Skeletal muscle tissue (tissue), 4 donors: ENCODE data around the gene TOB1. TPM values are rescaled to one million over a fixed set of nuclear protein-coding genes. Genes with fewer than 3 reads are reported as not detected.

Experiments used
- H3K27ac ChIP-seq: one replicate; pipeline ENCODE4 v1.7.0; 2013; ENCODE audit warnings: mild to moderate bottlenecking, low read depth, low read length, inconsistent platforms
- H3K27me3 ChIP-seq, 3 donors: one replicate each; pipeline ENCODE4 v1.7.0; 2013; ENCODE audit warnings: low read length in 3 of 3; ENCODE audit not compliant: control insufficient read depth in 3 of 3, insufficient read depth in 3 of 3
- H3K36me3 ChIP-seq, 3 donors: one replicate each; pipeline ENCODE4 v1.7.0; 2013; ENCODE audit warnings: low read length in 3 of 3; ENCODE audit not compliant: control insufficient read depth in 3 of 3, insufficient read depth in 3 of 3
- H3K4me1 ChIP-seq, 3 donors: one replicate each; pipeline ENCODE4 v1.7.0; 2013; ENCODE audit warnings: low read length in 3 of 3, mild to moderate bottlenecking in 3 of 3; ENCODE audit not compliant: control insufficient read depth in 3 of 3, insufficient read depth in 3 of 3
- H3K4me3 ChIP-seq, 3 donors: one replicate each; pipeline ENCODE4 v1.7.0; 2013; ENCODE audit warnings: low read length in 3 of 3
- H3K9ac ChIP-seq, 3 donors: one replicate each; pipeline ENCODE4 v1.7.0; 2013; ENCODE audit warnings: low read length in 3 of 3, mild to moderate bottlenecking in 3 of 3, moderate library complexity in 2 of 3, low read depth in 1 of 3
- H3K9me3 ChIP-seq, 3 donors: one replicate each; pipeline ENCODE4 v1.7.0; 2013; ENCODE audit warnings: low read length in 3 of 3; ENCODE audit not compliant: control insufficient read depth in 3 of 3
- total RNA-seq: library from RNA; depleted of rRNA; stranded (reverse); fragments of >200 nt; gene quantifications from one replicate; pipeline ENCODE4 v1.2.3, GENCODE V29; 2014
- donor health status: Osteomylitis.

The TOB1 gene
- total RNA-seq, 1 donor from 2014 or later = 27.1 TPM

DNA sequence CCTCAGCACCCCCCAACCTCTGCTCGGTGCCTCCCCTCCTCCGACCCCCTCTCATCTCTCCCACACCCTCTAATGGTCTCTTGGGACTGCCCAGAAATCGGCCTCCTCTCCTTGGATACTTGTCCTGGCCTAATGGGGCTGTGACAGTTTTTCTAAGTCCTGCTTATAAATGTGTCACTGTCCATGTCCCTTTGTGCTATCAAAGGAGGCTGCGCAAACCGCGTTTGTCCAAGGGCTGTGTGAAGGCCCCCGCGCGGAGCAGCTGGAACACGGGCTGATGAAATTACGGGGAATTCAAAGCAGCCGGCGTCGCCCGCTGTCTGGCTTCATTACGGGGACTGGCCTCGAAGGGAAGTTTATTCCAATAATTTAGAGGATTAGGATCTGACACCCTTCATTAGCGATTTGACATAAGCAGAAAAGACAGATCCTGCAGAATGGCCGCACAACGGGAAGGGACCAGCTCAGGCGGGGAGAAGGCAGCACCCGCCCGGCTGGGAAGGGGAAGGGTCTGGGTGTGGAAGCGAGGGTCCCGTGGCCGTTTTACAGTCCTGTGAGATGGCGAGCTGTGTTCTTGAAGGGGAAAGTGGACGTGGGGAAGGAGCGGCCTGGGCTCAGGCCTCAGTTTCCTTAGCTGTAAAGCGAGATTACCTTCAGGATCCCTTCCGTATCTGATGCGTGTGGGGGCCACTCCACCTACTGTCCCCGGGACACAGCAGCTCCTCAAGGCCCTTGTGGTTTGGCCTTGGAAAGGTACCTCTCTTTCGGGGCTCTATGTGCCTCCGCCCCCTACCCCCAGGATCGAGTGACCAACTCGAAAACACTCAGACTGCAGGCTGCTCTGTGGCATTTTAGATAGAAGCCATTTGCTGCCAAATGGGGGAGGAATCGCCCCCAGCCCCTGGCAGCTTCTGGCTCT is 32.4 kb downstream of the TOB1 start:
- Histone ChIP-seq H3K4me1 (peaks cover 9 to 12% (median 10%) of the 10 kb centered on the region in 3 donors), H3K9me3 (no peaks in the 10 kb centered on the region), H3K4me3 (no peak overlapping the region), H3K9ac (peak overlapping the region in 2 of 3 donors; percentile 77 to 86), H3K27me3 (peaks cover 0 to 3% (median 0%) of the 10 kb centered on the region in 3 donors), H3K27ac (no peak overlapping the region), H3K36me3 (no peaks in the 10 kb centered on the region)

DNA sequence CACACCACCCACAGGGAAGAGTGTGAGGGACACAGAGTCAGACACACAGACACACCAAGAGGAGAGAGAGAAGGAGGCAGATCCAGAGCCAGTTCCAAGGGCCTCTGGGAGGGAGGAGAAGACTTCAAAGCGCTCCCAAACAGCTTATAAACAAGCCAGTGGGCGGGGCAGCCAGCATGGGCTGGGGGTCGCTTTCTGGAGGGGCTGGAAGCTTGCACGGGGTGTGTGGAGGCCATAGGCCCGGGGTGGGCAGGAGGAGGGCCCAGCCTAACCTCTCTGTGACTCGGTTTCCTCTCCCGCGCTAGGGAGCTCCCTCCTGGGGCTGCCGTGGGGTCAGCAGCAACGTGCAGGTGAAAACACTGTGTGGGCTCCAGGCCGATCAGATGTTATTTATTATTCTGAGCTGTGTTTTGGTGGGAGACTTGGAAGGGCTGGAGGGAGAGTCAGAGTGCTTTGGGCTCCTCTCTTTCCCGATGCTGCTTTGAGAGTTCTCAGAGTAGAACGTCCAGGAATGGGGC is 33.2 kb downstream of the TOB1 start:
- Histone ChIP-seq H3K4me3 (no peak overlapping the region), H3K4me1 (peaks cover 9 to 12% (median 10%) of the 10 kb centered on the region in 3 donors), H3K36me3 (no peaks in the 10 kb centered on the region), H3K27me3 (peaks cover 0 to 3% (median 0%) of the 10 kb centered on the region in 3 donors), H3K9ac (peak overlapping the region in 1 of 3 donors; percentile 23), H3K27ac (no peak overlapping the region), H3K9me3 (no peaks in the 10 kb centered on the region)

DNA sequence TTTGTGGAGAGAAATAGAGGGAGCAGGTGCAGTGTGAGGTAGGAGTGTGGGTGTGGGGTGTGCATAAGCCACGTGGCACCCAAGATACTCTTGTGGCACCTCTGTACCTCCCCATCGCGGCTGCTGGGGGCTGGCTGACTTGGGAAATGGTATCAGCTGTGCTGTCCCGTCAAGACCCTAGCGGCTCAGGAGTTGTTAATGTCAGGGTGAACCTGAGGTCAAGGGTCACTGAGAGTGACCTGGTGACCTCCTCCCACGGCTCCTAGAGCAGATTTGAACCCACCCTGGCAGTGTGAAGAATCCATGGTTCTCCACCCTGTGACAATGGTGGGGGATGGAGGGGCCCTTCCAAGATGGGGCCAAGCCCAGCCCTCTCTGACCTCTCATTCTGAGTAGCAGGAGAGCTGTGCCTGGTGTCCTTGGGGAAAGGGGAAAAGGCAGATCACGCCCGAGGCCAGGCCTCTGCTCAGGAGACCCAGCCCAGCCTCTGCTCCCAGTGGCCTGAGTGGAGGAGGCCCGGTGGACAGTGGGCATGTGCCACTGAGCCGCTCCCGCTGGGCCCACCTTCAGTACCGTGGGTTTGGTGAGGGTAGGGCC is 33.8 kb downstream of the TOB1 start:
- peaks cover 0 to 3% (median 0%) of the 10 kb centered on the region in 3 donors for H3K27me3 ChIP-seq
- H3K4me1 ChIP-seq = peaks cover 9 to 12% (median 10%) of the 10 kb centered on the region in 3 donors
- no peaks in the 10 kb centered on the region for H3K36me3 ChIP-seq
- no peak overlapping the region for H3K27ac ChIP-seq
- H3K4me3 ChIP-seq = no peak overlapping the region
- peak overlapping the region in 1 of 3 donors; percentile 23 for H3K9ac ChIP-seq
- H3K9me3 ChIP-seq = no peaks in the 10 kb centered on the region

DNA sequence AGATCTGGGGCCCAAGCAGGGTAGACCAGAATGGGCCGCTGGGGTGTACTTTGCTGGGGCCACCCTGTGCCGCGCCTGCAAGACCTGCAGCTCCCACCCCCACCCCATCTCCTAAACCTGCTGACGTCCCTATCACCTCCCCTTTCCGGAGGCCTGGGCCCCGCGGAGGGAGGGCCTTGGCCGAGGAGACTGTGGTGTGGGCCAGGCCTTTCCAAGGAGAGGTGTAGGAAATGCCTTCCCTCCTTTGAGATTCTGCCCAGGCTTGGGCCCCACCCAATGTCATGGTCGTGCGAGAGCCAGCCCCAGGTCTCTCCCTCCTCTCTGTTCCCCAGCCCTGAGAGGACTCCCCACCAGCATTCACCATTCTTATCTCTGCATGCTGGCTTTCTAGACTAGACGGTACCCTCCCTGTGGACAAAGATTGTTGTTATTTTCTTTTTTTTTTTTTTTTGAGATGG is 34.7 kb downstream of the TOB1 start:
- Histone ChIP-seq H3K9me3 (no peaks in the 10 kb centered on the region), H3K36me3 (no peaks in the 10 kb centered on the region), H3K4me1 (peaks cover 9 to 12% (median 10%) of the 10 kb centered on the region in 3 donors), H3K4me3 (no peak overlapping the region), H3K27me3 (peaks cover 0 to 3% (median 0%) of the 10 kb centered on the region in 3 donors), H3K27ac (no peak overlapping the region), H3K9ac (no peak overlapping the region)

DNA sequence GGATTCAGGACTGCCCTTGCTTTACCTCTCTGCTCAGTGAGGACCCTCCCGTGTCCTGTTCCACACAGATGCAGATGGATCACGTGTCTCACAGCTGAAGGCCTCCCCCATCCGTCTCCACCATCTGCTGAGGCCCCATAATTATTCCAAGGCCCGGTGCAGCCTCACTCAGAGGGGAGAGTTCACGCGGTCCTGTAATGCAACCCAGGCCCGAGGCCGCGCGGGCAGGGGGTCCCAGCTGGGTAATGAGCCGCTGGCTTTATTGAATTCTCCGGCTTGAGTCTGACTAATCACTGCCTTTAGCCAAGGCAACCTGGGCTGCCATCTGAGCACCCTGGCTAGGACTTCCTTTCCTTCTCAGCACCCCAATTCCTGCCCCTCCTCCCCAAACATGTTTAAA is 35.2 kb downstream of the TOB1 start:
- peaks cover 0 to 3% (median 0%) of the 10 kb centered on the region in 3 donors for H3K27me3 ChIP-seq
- H3K4me1 ChIP-seq = peaks cover 9 to 12% (median 10%) of the 10 kb centered on the region in 3 donors
- no peaks in the 10 kb centered on the region for H3K9me3 ChIP-seq
- H3K27ac ChIP-seq = no peak overlapping the region
- no peak overlapping the region for H3K9ac ChIP-seq
- no peak overlapping the region for H3K4me3 ChIP-seq
- no peaks in the 10 kb centered on the region for H3K36me3 ChIP-seq

DNA sequence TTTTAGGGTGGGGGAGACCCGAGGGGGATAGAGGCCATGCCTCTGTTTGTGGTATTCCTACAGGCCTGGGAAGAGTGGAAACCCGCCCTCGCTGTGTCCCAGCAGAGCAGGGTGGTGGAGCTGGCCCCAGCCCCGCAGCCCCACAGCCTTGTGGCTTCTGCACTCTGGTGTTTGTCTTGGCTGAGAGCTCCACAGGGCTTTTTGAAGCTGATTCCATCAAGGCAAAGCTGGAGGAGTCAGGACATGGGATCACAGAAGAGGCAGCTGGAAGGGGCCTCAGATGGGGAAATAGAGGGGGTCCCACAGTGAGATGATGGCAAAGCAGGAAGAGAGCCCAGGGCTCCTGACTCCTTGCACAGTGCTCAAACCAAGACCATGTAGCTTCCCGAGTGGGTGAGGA is 35.8 kb downstream of the TOB1 start:
- Histone ChIP-seq H3K36me3 (no peaks in the 10 kb centered on the region), H3K9ac (no peak overlapping the region), H3K9me3 (no peaks in the 10 kb centered on the region), H3K27ac (no peak overlapping the region), H3K4me3 (no peak overlapping the region), H3K27me3 (peaks cover 0 to 3% (median 0%) of the 10 kb centered on the region in 3 donors), H3K4me1 (peaks cover 6 to 10% (median 9%) of the 10 kb centered on the region in 3 donors)

DNA sequence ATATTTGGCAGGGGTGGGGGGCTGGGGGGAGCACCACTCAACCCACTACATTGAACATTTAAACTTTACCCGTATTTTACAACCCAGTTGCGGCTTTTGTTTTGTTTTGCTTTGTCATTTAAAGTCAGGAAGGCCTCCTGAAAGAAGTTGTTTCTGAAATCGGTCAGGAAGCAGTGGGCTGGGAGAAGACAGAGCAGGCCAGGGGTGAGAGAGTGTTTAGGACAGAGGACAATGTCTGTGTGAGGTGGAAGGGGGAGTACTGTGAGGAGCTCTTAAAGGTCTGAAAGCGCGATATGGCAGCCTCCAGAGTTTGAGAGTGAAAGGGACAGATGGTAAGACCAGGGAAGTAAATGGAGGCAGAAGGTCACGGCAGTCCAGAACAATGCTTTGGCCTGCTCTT is 36.8 kb downstream of the TOB1 start:
- Histone ChIP-seq H3K4me3 (no peak overlapping the region), H3K27ac (no peak overlapping the region), H3K9ac (no peak overlapping the region), H3K9me3 (no peaks in the 10 kb centered on the region), H3K36me3 (no peaks in the 10 kb centered on the region), H3K4me1 (no peaks in the 10 kb centered on the region), H3K27me3 (no peaks in the 10 kb centered on the region)

DNA sequence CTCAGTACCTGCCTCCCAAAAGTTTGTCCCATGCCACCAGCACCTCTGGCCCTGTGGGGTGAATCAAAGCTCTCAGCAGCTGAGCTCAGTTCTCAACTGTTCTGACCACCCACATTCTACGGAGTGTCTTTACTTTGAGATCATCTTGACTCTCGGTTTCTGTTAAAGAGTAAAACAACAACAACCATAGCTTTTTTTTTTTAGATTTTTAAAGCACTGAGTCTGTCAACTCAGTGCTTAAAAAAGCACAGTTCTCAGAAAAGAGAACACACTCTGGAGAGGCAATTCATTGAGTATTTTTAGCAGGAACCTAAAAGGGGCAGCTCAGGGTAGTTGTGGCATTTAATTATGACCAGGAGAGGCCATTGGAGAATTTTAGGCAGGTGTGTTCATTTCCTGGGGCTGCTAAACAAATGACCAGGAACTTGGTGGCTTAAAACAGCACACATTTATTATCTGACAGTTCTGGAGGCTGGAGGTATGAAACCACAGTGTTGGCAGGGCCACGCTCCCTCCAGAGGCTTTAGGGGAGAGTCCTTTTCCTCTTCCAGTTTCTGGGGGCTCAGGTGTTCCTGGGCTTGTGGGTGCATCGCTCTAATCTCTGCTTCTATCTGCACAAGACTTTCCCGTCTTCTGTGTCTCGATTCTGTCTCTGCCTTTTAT is 37.5 kb downstream of the TOB1 start:
- Histone ChIP-seq H3K4me1 (no peaks in the 10 kb centered on the region), H3K27me3 (no peaks in the 10 kb centered on the region), H3K36me3 (no peaks in the 10 kb centered on the region), H3K27ac (no peak overlapping the region), H3K9me3 (no peaks in the 10 kb centered on the region), H3K4me3 (no peak overlapping the region), H3K9ac (no peak overlapping the region)

DNA sequence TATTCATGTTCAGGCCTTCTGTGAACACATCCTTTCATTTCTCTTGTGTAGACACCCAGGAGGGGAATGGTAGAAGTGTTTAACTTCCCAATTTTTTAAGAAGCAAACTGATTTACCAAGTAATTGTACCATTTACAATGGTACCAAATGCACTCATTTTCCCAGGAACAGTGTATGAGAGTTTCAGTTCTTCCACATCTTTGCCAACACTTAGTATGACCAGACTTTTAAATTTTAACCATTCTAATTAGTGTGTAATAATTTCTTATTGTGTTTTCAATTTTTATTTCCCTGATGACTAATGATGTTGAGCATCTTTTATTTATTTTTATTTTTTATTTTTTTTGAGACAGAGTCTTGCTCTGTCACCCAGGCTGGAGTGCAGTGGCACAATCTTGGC is 41.0 kb downstream of the TOB1 start:
- Histone ChIP-seq H3K4me3 (no peak overlapping the region), H3K4me1 (peaks cover 2 to 8% (median 7%) of the 10 kb centered on the region in 3 donors), H3K27me3 (no peaks in the 10 kb centered on the region), H3K27ac (no peak overlapping the region), H3K36me3 (no peaks in the 10 kb centered on the region), H3K9ac (no peak overlapping the region), H3K9me3 (no peaks in the 10 kb centered on the region)
